ENCODE results near the gene IL4R.

Gene IL4R

DNA sequence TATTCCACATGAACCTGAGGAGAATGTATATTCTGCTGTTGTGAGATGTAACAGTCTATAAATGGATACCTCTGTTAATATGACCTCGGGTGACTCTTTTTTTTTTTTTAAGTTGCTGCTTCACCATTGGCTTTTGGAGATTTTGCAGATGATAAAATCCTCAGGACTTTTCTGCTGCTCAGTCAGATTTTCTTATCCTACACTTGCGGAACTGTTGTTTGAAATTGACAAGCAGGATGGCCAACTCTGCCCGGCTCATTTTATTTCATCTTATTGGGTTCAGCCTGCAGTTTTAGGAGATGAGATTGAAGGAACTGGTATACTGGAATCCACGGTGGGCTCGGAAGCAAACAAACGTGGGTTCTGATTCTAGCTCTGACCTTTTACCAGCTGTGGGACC is 19.3 kb downstream of the IL4R start:
- no peak for DNase-seq

DNA sequence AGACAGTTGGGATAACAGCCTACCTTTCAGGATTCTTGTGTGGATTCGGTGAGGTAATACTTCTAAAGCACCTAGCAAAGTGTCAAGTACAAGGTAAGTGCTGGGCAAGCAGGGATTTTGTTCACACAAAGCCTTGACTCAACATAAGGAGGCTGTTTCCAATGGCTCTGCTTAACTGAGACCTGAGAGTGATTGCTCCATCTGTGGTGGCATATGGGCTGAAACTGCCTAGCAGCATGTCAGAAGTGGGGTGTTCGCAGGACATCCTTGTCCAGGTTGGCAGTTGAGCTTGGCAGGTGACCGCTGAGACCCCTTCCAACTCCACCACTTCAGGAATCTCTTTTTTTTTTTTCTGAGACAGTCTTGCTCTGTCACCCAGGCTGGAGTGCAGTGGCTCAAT is 19.8 kb downstream of the IL4R start:
- DNase-seq, result no peak

GRCh38 chr16:27334192-27334764 is 20.5 kb downstream of the IL4R start:
- no peak for DNase-seq

DNA sequence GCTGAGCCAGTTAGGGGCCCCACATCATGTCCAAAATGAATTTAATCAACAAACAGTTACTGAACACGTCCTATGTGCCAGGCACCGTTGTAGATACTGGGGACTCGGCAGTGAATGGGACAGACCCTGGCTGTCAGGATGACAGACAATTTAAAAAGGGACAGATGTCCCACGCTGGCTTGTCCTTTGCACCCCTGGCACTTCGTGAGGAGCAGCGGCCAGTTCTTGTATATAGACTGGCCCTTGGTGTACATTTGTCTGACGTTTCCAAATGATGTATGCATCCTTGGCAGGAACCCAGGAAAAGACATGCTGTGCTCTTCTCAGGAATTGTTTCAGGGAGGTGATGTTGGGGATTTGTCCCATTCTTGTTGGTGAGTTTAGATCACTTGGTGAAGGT is 21.1 kb downstream of the IL4R start:
- DNase-seq, result no peak

DNA sequence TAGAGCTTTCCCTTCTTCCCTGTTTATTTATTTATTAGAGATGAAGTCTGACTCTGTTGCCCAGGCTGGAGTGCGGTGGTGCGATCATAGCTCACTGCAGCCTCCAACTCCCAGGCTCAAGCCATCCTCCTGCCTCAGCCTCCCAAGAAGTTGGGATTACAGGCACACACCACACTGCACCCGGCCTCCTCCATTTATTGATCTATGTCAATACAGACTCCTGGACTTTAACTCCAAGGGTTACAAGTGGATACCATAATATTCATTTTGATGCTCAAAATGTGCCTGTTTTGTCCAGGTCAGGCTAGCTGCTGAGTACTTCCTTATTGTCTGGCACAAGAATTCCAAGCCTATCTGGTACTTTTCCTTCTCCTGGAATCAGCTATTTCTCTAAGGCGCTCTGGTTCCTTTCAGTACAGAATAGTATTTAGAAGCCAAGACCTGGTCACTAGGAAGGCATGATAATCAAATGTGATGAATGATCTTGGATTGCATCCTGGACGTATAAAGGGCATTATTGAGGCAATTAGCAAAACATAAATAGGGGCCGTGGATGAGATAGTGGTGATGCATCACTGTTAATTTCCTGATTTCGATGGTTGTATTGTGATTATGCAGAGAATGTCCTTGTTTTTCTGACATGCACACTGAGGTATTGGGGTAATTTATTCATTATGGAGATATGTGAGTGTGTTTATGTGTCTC is 21.7 kb downstream of the IL4R start:
- DNase-seq, result no peak

DNA sequence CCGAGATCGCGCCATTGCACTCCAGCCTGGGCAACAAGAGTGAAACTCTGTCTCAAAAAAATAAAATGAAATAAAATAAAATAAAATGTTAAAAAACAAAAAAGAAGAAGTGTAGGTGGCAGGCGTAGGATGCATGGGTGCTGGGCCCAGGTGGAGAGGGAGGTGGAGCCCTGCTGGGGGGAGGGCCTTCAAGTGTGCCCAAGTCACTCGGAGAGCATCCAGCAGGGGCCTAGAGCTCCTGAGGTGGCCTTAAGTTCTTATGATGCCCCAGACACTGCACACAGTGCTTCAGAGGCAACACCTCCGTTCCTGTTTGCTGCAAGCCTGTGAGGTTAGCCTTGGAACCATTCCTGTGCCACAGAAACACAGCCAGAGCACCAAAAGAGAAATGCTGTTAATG is 23.2 kb downstream of the IL4R start:
- no peak for DNase-seq

GRCh38 chr16:27339180-27339579 is 25.4 kb downstream of the IL4R start:
- DNase-seq, result no peak

- no peak for DNase-seq
Observed at GRCh38 chr16:27340654-27341053, 26.9 kb downstream of the IL4R start.

DNA sequence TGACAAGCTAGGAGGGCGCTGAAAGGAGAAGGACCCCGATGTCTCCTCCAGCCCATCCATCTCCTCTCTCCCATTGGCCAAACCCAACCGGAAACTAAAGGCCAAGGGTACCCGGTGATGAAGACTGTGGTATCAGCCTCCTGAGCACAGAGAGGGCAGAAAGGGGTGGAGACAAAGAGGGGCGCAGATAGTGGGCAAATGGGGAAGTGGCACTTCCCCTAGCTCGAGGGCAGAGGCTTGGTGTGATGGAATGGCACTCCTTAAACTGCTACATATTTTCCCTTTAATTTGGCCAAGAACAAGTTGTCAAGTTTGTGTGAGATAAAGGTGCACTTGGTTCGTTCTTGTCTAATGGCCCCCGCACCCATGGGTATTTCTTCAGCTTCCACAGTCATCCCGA is 27.8 kb downstream of the IL4R start:
- DNase-seq, result no peak

DNA sequence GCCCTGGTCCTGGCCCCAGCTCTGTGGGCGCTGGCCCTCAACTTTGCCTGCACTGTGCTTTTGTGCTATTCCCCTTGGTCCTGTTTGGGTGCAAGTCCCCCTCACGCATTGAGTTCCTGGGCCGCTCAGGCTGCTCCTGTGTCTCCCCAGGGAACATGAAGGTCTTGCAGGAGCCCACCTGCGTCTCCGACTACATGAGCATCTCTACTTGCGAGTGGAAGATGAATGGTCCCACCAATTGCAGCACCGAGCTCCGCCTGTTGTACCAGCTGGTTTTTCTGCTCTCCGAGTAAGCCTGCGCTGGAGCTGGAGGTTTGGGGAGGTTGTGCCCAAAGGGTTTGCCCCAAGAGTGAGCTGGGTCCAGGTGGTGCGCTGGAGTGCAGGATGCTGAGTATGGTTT is 28.2 kb downstream of the IL4R start:
- DNase-seq, result no peak

DNA sequence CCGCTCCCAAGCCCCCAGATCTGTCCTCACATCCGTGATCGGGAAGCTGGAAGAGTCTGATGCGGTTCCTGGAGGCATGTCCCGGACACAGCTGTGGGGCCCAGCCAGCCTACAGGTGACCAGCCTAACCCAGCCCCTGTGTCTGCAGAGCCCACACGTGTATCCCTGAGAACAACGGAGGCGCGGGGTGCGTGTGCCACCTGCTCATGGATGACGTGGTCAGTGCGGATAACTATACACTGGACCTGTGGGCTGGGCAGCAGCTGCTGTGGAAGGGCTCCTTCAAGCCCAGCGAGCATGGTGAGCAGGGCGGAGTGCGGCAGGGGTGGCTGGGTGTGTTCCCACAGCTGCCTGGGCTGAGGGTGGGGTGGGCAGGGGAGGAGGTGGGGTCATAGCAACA is 30.9 kb downstream of the IL4R start:
- DNase-seq, result no peak

GRCh38 chr16:27345201-27345600 is 31.4 kb downstream of the IL4R start:
- no peak for DNase-seq

DNA sequence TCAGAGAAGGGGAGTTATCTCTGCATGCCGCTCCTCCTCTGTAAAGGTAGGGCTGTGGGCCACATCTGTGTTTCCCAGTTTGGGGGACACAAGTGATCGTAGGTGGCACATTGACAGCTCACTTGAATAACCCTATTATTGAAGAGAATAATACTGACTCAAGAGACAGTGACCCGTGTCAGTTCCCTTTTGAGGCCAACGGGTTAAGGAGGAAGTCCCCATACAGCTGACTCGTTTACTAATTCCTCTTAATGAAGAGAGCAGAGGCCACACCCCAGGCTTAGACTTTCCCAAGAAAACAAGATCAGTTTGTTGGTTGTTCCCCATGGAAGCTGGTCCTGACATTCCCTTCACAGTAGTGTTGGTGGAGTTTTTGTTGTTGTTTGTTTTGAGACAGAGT is 33.0 kb downstream of the IL4R start:
- no peak for DNase-seq

GRCh38 chr16:27347930-27348685 is 34.3 kb downstream of the IL4R start:
- no peak for DNase-seq

GRCh38 chr16:27349276-27349675 is 35.5 kb downstream of the IL4R start:
- DNase-seq, result no peak

- no peak for DNase-seq
Observed at GRCh38 chr16:27350006-27350405, 36.2 kb downstream of the IL4R start.

DNA sequence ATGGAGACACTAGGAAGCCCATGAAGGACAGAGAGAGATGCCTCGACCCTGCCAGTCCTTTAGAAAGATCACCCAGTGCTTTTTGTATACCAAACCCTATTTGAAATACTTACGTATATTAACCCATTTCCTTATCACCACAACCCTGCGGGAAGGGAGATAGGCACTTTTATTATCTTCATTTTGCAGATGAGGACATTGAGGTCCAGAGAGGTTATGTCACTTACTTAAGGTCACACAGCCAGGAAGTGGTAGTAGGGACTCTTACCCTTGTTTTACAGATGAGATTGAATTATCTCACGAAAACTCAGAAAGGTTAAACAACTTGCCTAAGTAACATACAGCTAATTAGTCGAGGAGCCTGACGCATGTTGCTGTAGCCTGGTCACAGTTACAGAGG is 38.2 kb downstream of the IL4R start:
- DNase-seq, result no peak

DNA sequence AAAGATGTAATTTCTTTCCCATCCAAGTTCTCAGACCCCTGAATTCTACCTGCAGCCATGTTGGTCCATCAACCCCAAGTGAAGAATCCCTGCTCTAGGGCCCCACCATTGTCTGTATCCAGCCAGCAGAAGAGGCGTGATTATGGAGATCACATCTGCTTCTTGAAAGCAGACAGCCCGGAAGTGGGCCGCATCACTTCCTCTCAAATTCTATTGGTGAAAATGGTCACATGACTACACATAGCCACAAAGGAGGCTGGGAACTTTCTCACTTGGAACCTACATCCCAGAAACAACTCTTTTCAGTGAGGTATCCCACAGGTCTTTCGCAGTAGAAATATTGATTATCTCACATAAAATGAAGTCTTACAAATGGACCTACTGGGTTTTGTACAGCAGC is 40.1 kb downstream of the IL4R start:
- no peak for DNase-seq

DNA sequence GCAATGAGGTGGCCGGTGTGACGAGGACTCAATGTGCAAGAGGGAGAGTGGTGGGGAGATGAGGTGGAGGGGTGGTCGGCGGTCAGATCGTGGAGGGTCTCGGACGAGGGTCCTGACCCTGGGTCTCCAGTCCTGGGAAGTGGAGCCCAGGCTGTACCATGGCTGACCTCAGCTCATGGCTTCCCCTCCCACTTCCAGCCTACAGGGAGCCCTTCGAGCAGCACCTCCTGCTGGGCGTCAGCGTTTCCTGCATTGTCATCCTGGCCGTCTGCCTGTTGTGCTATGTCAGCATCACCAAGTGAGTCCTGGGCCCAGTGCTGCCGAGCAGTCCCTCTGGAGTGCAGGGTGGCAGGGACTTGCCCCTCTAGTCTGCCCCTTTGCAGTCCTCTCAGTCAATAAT is 41.8 kb downstream of the IL4R start:
- no peak for DNase-seq

- DNase-seq, result no peak
Observed at GRCh38 chr16:27356794-27357193, 43.0 kb downstream of the IL4R start.

DNA sequence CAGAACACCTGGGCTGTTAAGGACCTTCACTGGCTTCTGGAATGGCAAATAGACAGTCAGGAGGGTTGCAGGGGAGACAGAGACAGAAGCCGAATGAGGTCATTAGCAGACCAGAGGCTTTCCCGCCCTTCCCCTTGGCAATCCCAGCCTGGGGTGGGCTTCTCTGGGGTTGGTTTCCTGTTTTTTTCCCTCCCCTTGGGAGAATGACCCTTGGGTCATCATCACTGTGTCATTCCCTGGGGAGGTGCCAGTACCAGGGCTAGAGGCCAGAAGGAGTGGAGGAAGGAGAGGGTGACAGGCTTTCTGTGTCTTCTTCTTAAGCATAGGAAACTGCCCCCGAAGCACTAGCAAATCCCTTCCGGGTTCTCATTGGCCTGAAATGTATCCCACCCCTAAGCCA is 45.3 kb downstream of the IL4R start:
- DNase-seq, result no peak

GRCh38 chr16:27359615-27360014 is 45.8 kb downstream of the IL4R start:
- DNase-seq, result no peak

DNA sequence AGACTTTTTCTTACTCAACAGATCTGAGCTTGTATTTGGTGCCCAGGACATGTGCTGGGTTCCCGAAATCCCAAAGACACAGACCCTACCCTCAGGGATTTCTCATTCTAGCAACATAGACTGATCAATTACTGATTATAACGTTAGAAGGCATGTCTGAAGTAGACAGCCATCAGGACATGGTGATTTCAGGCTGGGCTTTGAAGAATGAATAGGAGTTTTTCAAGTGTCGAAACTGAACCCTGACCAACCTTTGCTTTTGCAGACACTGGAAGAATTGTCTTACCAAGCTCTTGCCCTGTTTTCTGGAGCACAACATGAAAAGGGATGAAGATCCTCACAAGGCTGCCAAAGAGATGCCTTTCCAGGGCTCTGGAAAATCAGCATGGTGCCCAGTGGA is 48.2 kb downstream of the IL4R start:
- DNase-seq, result no peak

DNA sequence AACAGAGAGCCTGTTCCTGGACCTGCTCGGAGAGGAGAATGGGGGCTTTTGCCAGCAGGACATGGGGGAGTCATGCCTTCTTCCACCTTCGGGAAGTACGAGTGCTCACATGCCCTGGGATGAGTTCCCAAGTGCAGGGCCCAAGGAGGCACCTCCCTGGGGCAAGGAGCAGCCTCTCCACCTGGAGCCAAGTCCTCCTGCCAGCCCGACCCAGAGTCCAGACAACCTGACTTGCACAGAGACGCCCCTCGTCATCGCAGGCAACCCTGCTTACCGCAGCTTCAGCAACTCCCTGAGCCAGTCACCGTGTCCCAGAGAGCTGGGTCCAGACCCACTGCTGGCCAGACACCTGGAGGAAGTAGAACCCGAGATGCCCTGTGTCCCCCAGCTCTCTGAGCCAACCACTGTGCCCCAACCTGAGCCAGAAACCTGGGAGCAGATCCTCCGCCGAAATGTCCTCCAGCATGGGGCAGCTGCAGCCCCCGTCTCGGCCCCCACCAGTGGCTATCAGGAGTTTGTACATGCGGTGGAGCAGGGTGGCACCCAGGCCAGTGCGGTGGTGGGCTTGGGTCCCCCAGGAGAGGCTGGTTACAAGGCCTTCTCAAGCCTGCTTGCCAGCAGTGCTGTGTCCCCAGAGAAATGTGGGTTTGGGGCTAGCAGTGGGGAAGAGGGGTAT is 48.9 kb downstream of the IL4R start:
- DNase-seq, result no peak
